K562 (cell line): ENCODE measurements around the gene ANTXRL.
"Not testable (repeated sequence)": the region's sequence is repeated elsewhere in the genome, so short reads cannot be mapped to it uniquely, and the experiment has no call there.

Source experiments
- DDX20 ChIP-seq: fragments of 450-650 bp; IDR thresholded peaks from 2 replicates; pipeline ENCODE4 v1.6.1; 2016; ENCODE audit warnings: missing genetic modification characterization, low read depth, mild to moderate bottlenecking, missing compliant biosample characterization, moderate library complexity
- EP300 ChIP-seq: IDR thresholded peaks from 2 replicates; pipeline ENCODE4 v1.6.1; 2012; ENCODE audit warnings: low read length, improper control_type of control experiment
- EZH2 ChIP-seq: IDR thresholded peaks from 2 replicates; pipeline ENCODE4 v1.6.1; 2012; ENCODE audit warnings: low read depth, mild to moderate bottlenecking, inconsistent platforms, low read length, borderline replicate concordance
- FOXM1 ChIP-seq, 2 experiments: fragments of 450-650 bp in 1 of 2; sonication (generic) in 1 of 2; formaldehyde crosslinking in 1 of 2; IDR thresholded peaks; 2 replicates each; pipeline versions ENCODE4 v1.6.1 to v1.9.0; 2017 to 2022; ENCODE audit warnings: low read depth in 2 of 2, mild to moderate bottlenecking in 2 of 2, missing genetic modification reagents in 1 of 2, moderate library complexity in 1 of 2
- GABPB2 ChIP-seq: fragments of 250-450 bp; sonication (Bioruptor Pico); conservative IDR thresholded peaks from 2 replicates; pipeline ENCODE4 v1.5.1; 2021; ENCODE audit warnings: mild to moderate bottlenecking
- PCBP2 ChIP-seq: fragments of 200-400 bp; formaldehyde crosslinking; IDR thresholded peaks from 2 replicates; pipeline ENCODE4 v1.6.1; 2018; ENCODE audit warnings: low read length, low read depth, mild to moderate bottlenecking, moderate library complexity; ENCODE audit not compliant: poor library complexity, severe bottlenecking
- POLR2A ChIP-seq: fragments of 450-650 bp; conservative IDR thresholded peaks from 2 replicates; pipeline ENCODE4 v1.6.1; 2016
- RAD51 ChIP-seq: fragments of 450-650 bp; IDR thresholded peaks from 2 replicates; pipeline ENCODE4 v1.7.1; 2016; ENCODE audit warnings: low read depth, mild to moderate bottlenecking, borderline replicate concordance
- ZBTB8A ChIP-seq: fragments of 450-650 bp; IDR thresholded peaks from 2 replicates; pipeline ENCODE4 v1.6.1; 2018; ENCODE audit warnings: mild to moderate bottlenecking, moderate library complexity; ENCODE audit not compliant: partially characterized antibody
- ZNF384 ChIP-seq: IDR thresholded peaks from 2 replicates; pipeline ENCODE4 v1.6.1; 2012; ENCODE audit warnings: low read depth, low read length, improper control_type of control experiment
- TF ChIP-seq, protein P1 (sequence below): fragments of 250-450 bp; sonication (Bioruptor Pico); IDR thresholded peaks from 2 replicates; pipeline ENCODE4 v1.5.0; 2021
- TF ChIP-seq, protein P2 (sequence below): sonication (generic); formaldehyde crosslinking; IDR thresholded peaks from 2 replicates; pipeline ENCODE4 v1.8.1; 2023; ENCODE audit warnings: mild to moderate bottlenecking, missing genetic modification reagents

DNA sequence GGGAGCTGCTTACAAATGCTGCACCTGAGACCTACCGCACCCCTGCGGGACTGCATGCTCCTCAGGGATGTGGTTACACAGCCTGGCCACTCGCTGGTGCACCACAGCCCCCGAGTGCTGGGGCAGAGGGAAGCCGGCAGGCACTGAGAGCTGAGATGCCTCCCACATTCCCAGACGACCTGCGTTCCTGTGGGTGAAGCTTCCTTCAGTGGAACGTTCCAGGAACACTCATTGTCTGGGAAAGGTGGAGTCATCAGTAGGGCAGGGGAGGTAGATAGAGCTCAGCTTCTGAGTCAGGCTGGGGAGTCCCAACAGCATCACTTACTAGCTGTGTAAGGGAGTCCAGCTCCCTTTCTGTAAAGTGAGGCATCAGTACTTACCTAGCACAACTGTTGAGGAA, 91.3 kb downstream of the ANTXRL start:
- TF ChIP-seq FOXM1 (IDR thresholded peaks at IDR 0.05; ENCODE audit: low read depth); FOXM1 (CRISPR knock-in tag; IDR thresholded peaks at IDR 0.05; ENCODE audit: low read depth); PCBP2; DDX20 (tag); GABPB2 (CRISPR knock-in tag); EP300; EZH2; RAD51; ZNF384; POLR2A; ZBTB8A: not testable (repeated sequence)
- TF ChIP-seq, protein P1, sequence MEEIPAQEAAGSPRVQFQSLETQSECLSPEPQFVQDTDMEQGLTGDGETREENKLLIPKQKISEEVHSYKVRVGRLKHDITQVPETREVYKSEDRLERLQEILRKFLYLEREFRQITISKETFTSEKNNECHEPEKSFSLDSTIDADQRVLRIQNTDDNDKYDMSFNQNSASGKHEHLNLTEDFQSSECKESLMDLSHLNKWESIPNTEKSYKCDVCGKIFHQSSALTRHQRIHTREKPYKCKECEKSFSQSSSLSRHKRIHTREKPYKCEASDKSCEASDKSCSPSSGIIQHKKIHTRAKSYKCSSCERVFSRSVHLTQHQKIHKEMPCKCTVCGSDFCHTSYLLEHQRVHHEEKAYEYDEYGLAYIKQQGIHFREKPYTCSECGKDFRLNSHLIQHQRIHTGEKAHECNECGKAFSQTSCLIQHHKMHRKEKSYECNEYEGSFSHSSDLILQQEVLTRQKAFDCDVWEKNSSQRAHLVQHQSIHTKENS (CRISPR knock-in tag) = not testable (repeated sequence)
- TF ChIP-seq, protein P2, sequence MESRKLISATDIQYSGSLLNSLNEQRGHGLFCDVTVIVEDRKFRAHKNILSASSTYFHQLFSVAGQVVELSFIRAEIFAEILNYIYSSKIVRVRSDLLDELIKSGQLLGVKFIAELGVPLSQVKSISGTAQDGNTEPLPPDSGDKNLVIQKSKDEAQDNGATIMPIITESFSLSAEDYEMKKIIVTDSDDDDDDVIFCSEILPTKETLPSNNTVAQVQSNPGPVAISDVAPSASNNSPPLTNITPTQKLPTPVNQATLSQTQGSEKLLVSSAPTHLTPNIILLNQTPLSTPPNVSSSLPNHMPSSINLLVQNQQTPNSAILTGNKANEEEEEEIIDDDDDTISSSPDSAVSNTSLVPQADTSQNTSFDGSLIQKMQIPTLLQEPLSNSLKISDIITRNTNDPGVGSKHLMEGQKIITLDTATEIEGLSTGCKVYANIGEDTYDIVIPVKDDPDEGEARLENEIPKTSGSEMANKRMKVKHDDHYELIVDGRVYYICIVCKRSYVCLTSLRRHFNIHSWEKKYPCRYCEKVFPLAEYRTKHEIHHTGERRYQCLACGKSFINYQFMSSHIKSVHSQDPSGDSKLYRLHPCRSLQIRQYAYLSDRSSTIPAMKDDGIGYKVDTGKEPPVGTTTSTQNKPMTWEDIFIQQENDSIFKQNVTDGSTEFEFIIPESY = not testable (repeated sequence)
